Right lobe of liver (tissue), 6 donors: ENCODE results near the gene PRR13. TPM values are rescaled to one million over a fixed set of nuclear protein-coding genes. Genes with fewer than 3 reads are reported as not detected.
"Not testable (repeated sequence)": the region's sequence is repeated elsewhere in the genome, so short reads cannot be mapped to it uniquely, and the experiment has no call there.

Experiments
- ATAC-seq, 4 donors: fragments of 200-7000 bp; cut with Tn5 transposase; one replicate each; pipeline ENCODE4 v1.9.1; 2020; ENCODE audit warnings: mild to moderate bottlenecking in 4 of 4, moderate library complexity in 4 of 4
- DNase-seq, 3 donors: peaks; one replicate each; pipeline ENCODE4 v3.0.0-alpha.2; 2020
- H3K27ac ChIP-seq, 3 donors: fragments of 200-600 bp; one replicate each; pipeline ENCODE4 v1.8.0; 2022
- H3K27me3 ChIP-seq, 2 donors: fragments of 200-600 bp; one replicate each; pipeline ENCODE4 v1.8.0; 2022
- H3K36me3 ChIP-seq, 4 donors: fragments of 200-600 bp; sonication (generic) in 1 of 4; one replicate each; pipeline versions ENCODE4 v1.5.1 to v1.8.0; 2017 to 2022; ENCODE audit warnings: control low read depth in 1 of 4
- H3K4me1 ChIP-seq, 4 donors: fragments of 200-600 bp; sonication (generic) in 1 of 4; one replicate each; pipeline versions ENCODE4 v1.5.1 to v1.8.0; 2017 to 2022; ENCODE audit warnings: control low read depth in 1 of 4
- H3K4me3 ChIP-seq, 3 donors: fragments of 200-600 bp; one replicate each; pipeline ENCODE4 v1.8.0; 2022
- H3K9me3 ChIP-seq, 4 donors: fragments of 200-600 bp; sonication (generic) in 1 of 4; one replicate each; pipeline versions ENCODE4 v1.5.1 to v1.8.0; 2017 to 2022; ENCODE audit warnings: control low read depth in 1 of 4
- POLR2A ChIP-seq: fragments of 450-650 bp; IDR thresholded peaks from one replicate; pipeline ENCODE4 v1.6.1; 2017; ENCODE audit warnings: antibody characterized with exemption, mild to moderate bottlenecking
- WGBS: methylation state at CpG from one replicate; pipeline ENCODE4 v1.1.6; 2018; ENCODE audit warnings: low coverage, low lambda C conversion rate; ENCODE audit not compliant: insufficient coverage; ENCODE audit errors: missing lambda C conversion rate; 5-methylcytosine and 5-hydroxymethylcytosine counted together
- intact Hi-C, 2 donors: fragments of 100-400 bp; cut with DNase I; formaldehyde crosslinking; loops; one replicate each; pipeline versions ENCODE4 v1.11.2 to v1.14.1; 2022
- total RNA-seq, 6 experiments: library from RNA; depleted of rRNA in 2 of 6; stranded (reverse); fragments of >200 nt in 2 of 6; fragmentation: NEBNext Ultra II Directional in 3 of 6; extraction: Animal tissue kit (Norgen Biotek cat#: 25700) in 3 of 6; gene quantifications; one replicate each; pipeline versions ENCODE4 v1.1.0 to v1.2.4, GENCODE V29; 2016 to 2023
- TF ChIP-seq, protein P1 (sequence below), 4 donors: fragments of 200-600 bp in 3 of 4; fragments of 450-650 bp in 1 of 4; IDR thresholded peaks; one replicate each; pipeline versions ENCODE4 v1.5.1 to v1.8.0; 2016 to 2022; ENCODE audit warnings: antibody characterized with exemption in 4 of 4, mild to moderate bottlenecking in 2 of 4
- donor health status: DM: no; HTN: yes; CAD: no.
- donor health status: DM: no; HTN: no; CAD: no.
- donor health status: DM: no; HTN: no; CAD: no.
- donor health status: DM: no; HTN: yes; CAD: no.
- donor health status: DM: no; HTN: yes; CAD: no.

The PRR13 gene
- total RNA-seq, 6 experiments from 2014 or later = 35.9 to 91.2 (median 61.0) TPM

DNA sequence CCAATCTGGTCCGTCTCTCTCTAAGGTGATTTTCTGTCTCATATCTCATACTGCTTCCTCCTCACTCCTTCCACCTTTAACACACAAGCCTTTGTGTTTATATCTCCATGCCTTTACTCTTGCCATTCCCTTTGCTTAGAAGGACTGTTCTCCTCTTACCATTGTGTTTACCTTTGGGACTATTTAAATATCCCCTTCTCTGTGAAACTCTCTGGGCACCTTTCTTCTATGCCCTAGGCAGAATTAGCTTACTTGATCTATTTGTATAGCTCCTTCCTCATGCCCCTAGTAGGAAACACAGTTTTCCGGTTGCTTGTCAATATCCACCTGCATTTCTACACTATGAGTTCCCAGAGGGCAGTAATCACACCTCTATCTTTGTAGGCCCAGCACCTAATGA lies 21.8 kb upstream of the PRR13 start:
- Histone ChIP-seq H3K27ac (no peak overlapping the region), H3K4me3 (no peak overlapping the region), H3K4me1 (peaks cover 0 to 5% (median 1%) of the 10 kb centered on the region in 4 donors), H3K36me3 (no peaks in the 10 kb centered on the region), H3K27me3 (no peaks in the 10 kb centered on the region), H3K9me3 (no peaks in the 10 kb centered on the region)
- TF ChIP-seq, protein P1, sequence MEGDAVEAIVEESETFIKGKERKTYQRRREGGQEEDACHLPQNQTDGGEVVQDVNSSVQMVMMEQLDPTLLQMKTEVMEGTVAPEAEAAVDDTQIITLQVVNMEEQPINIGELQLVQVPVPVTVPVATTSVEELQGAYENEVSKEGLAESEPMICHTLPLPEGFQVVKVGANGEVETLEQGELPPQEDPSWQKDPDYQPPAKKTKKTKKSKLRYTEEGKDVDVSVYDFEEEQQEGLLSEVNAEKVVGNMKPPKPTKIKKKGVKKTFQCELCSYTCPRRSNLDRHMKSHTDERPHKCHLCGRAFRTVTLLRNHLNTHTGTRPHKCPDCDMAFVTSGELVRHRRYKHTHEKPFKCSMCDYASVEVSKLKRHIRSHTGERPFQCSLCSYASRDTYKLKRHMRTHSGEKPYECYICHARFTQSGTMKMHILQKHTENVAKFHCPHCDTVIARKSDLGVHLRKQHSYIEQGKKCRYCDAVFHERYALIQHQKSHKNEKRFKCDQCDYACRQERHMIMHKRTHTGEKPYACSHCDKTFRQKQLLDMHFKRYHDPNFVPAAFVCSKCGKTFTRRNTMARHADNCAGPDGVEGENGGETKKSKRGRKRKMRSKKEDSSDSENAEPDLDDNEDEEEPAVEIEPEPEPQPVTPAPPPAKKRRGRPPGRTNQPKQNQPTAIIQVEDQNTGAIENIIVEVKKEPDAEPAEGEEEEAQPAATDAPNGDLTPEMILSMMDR (IDR thresholded peaks at IDR 0.05) = no peak
- no peak for TF ChIP-seq POLR2A
- intact Hi-C loops = loop anchor here (2.0 to 5.0 kb wide), 2 partner anchors 62 to 67 kb away; no protein-coding TSS in a partner anchor
- DNase-seq = no peak
- WGBS = 83% methylated on average over 1 of the region's 2 CpGs
- ATAC-seq = no peak

DNA sequence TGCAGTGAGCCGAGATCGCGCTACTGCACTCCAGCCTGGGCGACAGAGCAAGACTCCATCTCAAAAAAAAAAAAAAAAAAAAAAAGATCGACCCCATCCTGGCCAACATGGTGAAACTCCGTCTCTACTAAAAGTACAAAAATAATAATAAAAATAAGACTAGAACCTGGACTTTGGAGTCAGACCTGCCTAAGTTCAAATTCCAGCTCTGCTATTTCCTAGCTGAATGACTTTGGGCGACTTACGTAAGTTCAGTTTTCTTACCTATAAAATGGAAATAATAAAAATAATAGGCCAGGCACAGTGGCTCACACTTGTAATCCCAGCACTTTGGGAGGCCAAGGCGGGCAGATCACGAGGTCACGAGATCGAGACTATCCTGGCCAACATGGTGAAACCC lies 19.3 kb upstream of the PRR13 start:
- not testable (repeated sequence) for H3K4me1 ChIP-seq, H3K27ac ChIP-seq, H3K36me3 ChIP-seq, H3K9me3 ChIP-seq, H3K27me3 ChIP-seq, DNase-seq, ATAC-seq, H3K4me3 ChIP-seq
- WGBS = 71% methylated on average over 6 of the region's 12 CpGs
- intact Hi-C loops = loop anchor here in 1 of 2 donors (5.0 kb wide), 1 partner anchor 65 kb away; no protein-coding TSS in a partner anchor

DNA sequence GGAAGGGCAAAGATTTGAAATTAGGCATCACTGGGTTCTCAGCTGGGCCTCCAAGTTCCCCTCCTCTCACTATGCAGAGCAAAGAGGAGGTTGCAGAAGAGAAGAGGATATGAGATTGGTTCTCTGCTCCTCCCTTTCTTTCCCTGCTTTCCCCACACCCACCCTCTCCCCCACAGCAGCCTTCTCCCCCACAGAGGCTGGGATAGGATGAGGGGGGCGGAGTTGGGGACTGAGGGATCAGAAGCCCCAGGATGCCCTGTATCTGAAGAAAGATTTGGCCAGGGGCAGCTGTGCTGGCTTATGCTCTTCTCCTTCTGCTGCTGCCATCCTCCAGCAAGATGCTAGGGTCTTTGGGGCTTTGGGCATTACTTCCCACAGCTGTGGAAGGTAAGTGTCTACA lies 17.9 kb upstream of the PRR13 start, which contains the start of gene AMHR2:
TSS of gene AMHR2 (plus strand) at position 259 of the 400 bp plus-strand sequence. CDS start at position 339, 80 bp downstream.
- Histone ChIP-seq H3K27me3 (no peaks in the 10 kb centered on the region), H3K27ac (no peak within 1 kb of the TSS), H3K4me1 (peaks cover 0 to 2% (median 0%) of the 10 kb centered on the region in 4 donors), H3K36me3 (no peaks in the 10 kb centered on the region), H3K4me3 (no peak within 1 kb of the TSS), H3K9me3 (no peaks in the 10 kb centered on the region)
- DNase-seq = no peak
- WGBS = 83% methylated on average over 1 of the region's 1 CpG
- ATAC-seq = no peak
- TF ChIP-seq POLR2A = no peak
- TF ChIP-seq, protein P1 (IDR thresholded peaks at IDR 0.05) = no peak
- intact Hi-C loops = loop anchor here in 1 of 2 donors (5.0 kb wide), 1 partner anchor 66 kb away; no protein-coding TSS in a partner anchor

DNA sequence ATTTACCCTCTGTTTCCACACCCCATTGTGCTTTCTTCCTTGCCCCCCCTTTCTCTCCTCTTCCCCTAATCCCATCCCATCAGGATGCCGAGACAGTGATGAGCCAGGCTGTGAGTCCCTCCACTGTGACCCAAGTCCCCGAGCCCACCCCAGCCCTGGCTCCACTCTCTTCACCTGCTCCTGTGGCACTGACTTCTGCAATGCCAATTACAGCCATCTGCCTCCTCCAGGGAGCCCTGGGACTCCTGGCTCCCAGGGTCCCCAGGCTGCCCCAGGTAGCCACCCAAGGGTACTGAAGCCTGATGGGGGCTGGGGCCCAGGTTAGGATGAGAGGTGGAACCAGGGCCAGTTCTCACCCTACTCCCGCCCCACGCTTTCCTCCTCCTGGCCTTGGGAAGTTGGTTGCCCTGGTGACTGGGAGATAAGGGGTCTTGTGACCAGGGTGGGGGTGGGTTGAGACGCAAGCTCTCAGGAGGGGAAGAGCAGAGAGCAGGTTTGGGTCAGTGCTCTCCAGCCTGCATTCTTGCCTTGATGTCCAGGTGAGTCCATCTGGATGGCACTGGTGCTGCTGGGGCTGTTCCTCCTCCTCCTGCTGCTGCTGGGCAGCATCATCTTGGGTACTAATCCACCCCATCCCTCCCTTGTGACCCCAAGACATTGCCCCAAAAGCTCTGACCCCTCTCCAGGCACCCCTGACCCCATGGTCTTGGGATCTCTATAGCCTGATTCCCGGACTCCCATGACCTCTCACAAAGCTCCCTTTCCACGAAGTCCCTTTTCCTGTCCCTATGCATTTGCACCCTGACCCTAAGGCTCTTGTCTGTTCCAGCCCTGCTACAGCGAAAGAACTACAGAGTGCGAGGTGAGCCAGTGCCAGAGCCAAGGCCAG lies 16.7 kb upstream of the PRR13 start:
- intact Hi-C loops = loop anchor here in 1 of 2 donors (5.0 kb wide), 2 partner anchors 68 to 78 kb away; no protein-coding TSS in a partner anchor
- 62% methylated on average over 6 of the region's 9 CpGs for WGBS
- DNase-seq = no peak

More for the DNA sequence above, 16.7 kb upstream of the PRR13 start:
- no peaks in the 10 kb centered on the region for H3K27me3 ChIP-seq
- ATAC-seq = peak; percentile 27 to 56 (median 43)
- H3K36me3 ChIP-seq = no peaks in the 10 kb centered on the region
- peak overlapping the region in 1 of 3 donors; percentile 16 for H3K27ac ChIP-seq
- no peaks in the 10 kb centered on the region for H3K9me3 ChIP-seq
- TF ChIP-seq, protein P1 (IDR thresholded peaks at IDR 0.05) = no peak
- no peak for TF ChIP-seq POLR2A
- peaks cover 0 to 2% (median 0%) of the 10 kb centered on the region in 4 donors for H3K4me1 ChIP-seq
- H3K4me3 ChIP-seq = no peak overlapping the region
